GM12801 (cell line): ENCODE results near the gene C9orf72.

Source experiments
- CTCF ChIP-seq: IDR thresholded peaks from one replicate; pipeline ENCODE4 v1.5.1; 2011; ENCODE audit warnings: control low read depth; ENCODE audit not compliant: insufficient read length; ENCODE audit errors: extremely low read depth

The C9orf72 gene

GRCh38 chr9:27573634-27574590 lies 631 bp upstream of the C9orf72 start:
- TF ChIP-seq CTCF: no peak

- TF ChIP-seq CTCF: no peak
Observed at GRCh38 chr9:27572566-27572917, 739 bp downstream of the C9orf72 start.

GRCh38 chr9:27572061-27572460 lies 1.2 kb downstream of the C9orf72 start:
- TF ChIP-seq CTCF: no peak

- TF ChIP-seq CTCF: no peak
Observed at GRCh38 chr9:27571011-27571410, 2.3 kb downstream of the C9orf72 start.

GRCh38 chr9:27569406-27569805 lies 3.9 kb downstream of the C9orf72 start:
- TF ChIP-seq CTCF: no peak

GRCh38 chr9:27566118-27566517 lies 7.2 kb downstream of the C9orf72 start:
- no peak for TF ChIP-seq CTCF

- TF ChIP-seq CTCF: no peak
Observed at GRCh38 chr9:27565696-27566095, 7.6 kb downstream of the C9orf72 start.
